GM18517 (cell line): Measurements from ENCODE around the gene C10orf71.

Experiments used
- ATAC-seq: cut with Tn5 transposase; IDR thresholded peaks from one replicate; pipeline ENCODE4 v1.9.1; 2021; ENCODE audit warnings: mild to moderate bottlenecking, moderate library complexity; ENCODE audit not compliant: unreplicated experiment

Gene C10orf71

GRCh38 chr10:49313501-49314070 lies 14.6 kb downstream of the C10orf71 start:
- ATAC-seq, result no peak

GRCh38 chr10:49314806-49315205 lies 15.8 kb downstream of the C10orf71 start:
- ATAC-seq, result no peak

GRCh38 chr10:49318028-49318427 lies 19.1 kb downstream of the C10orf71 start:
- ATAC-seq, result no peak

- ATAC-seq, result no peak
These were observed 19.8 kb downstream of the C10orf71 start for GRCh38 chr10:49318755-49319154.

- no peak for ATAC-seq
These were observed 20.2 kb downstream of the C10orf71 start for GRCh38 chr10:49319206-49319605.

GRCh38 chr10:49320191-49320590 lies 21.2 kb downstream of the C10orf71 start:
- ATAC-seq, result no peak

- no peak for ATAC-seq
These were observed 22.1 kb downstream of the C10orf71 start for GRCh38 chr10:49321021-49321420.

GRCh38 chr10:49322371-49323170 lies 23.6 kb downstream of the C10orf71 start:
- ATAC-seq, result no peak

GRCh38 chr10:49323171-49323895 lies 24.4 kb downstream of the C10orf71 start:
- no peak for ATAC-seq

GRCh38 chr10:49323896-49324270 lies 24.9 kb downstream of the C10orf71 start:
- ATAC-seq, result no peak

- ATAC-seq, result no peak
These were observed 25.7 kb downstream of the C10orf71 start for GRCh38 chr10:49324711-49325110.

GRCh38 chr10:49325131-49325915 lies 26.4 kb downstream of the C10orf71 start:
- no peak for ATAC-seq

- no peak for ATAC-seq
These were observed 27.2 kb downstream of the C10orf71 start for GRCh38 chr10:49325916-49326783.

- no peak for ATAC-seq
These were observed 28.3 kb downstream of the C10orf71 start for GRCh38 chr10:49327036-49327813.

GRCh38 chr10:49328401-49329145 lies 29.6 kb downstream of the C10orf71 start:
- no peak for ATAC-seq

GRCh38 chr10:49329146-49329505 lies 30.2 kb downstream of the C10orf71 start:
- no peak for ATAC-seq

- ATAC-seq, result no peak
These were observed 31.2 kb downstream of the C10orf71 start for GRCh38 chr10:49330127-49330665.

GRCh38 chr10:49331431-49331830 lies 32.5 kb downstream of the C10orf71 start:
- no peak for ATAC-seq

- ATAC-seq, result no peak
These were observed 33.4 kb downstream of the C10orf71 start for GRCh38 chr10:49332333-49332732.
